Transverse colon (tissue), 4 donors: ENCODE measurements around the gene CD70. TPM values are rescaled to one million over a fixed set of nuclear protein-coding genes. Genes with fewer than 3 reads are reported as not detected.

ENCODE experiments used
- DNase-seq: peaks from one replicate; pipeline ENCODE4 v3.0.0-alpha.2; 2019
- H3K27ac ChIP-seq, 4 donors: fragments of 200-600 bp; sonication (generic); 2 replicates each; pipeline ENCODE4 v1.5.1; 2016 to 2018; ENCODE audit warnings: inconsistent platforms in 4 of 4
- H3K27me3 ChIP-seq: fragments of 200-600 bp; sonication (generic); 2 replicates; pipeline ENCODE4 v1.5.1; 2017; ENCODE audit warnings: inconsistent platforms
- H3K36me3 ChIP-seq, 4 donors: fragments of 200-600 bp; sonication (generic); 2 replicates each; pipeline ENCODE4 v1.5.1; 2017 to 2019; ENCODE audit warnings: inconsistent platforms in 4 of 4
- H3K4me1 ChIP-seq, 4 donors: fragments of 200-600 bp; sonication (generic); 2 replicates each; pipeline ENCODE4 v1.5.1; 2017 to 2020; ENCODE audit warnings: inconsistent platforms in 4 of 4
- H3K4me3 ChIP-seq, 4 donors: fragments of 200-600 bp; sonication (generic); 1 replicate in 1 of 4; 2 replicates in 3 of 4; pipeline versions ENCODE4 v1.5.1 to v1.6.1; 2017 to 2019; ENCODE audit warnings: inconsistent platforms in 4 of 4
- H3K9me3 ChIP-seq, 2 donors: fragments of 200-600 bp; sonication (generic); 2 replicates each; pipeline ENCODE4 v1.5.1; 2017 to 2019; ENCODE audit warnings: inconsistent platforms in 2 of 2
- CTCF ChIP-seq, 5 experiments: fragments of 200-600 bp in 3 of 5; fragments of 450-650 bp in 2 of 5; sonication (generic) in 3 of 5; IDR thresholded peaks; 1 replicate in 2 of 5; 2 replicates in 3 of 5; pipeline ENCODE4 v1.5.1; 2016 to 2017; ENCODE audit warnings: antibody characterized with exemption in 5 of 5, inconsistent platforms in 3 of 5, mild to moderate bottlenecking in 2 of 5, moderate library complexity in 1 of 5
- EP300 ChIP-seq: sonication (generic); formaldehyde crosslinking; IDR thresholded peaks from one replicate; pipeline ENCODE4 v1.6.1; 2017; ENCODE audit warnings: antibody characterized with exemption, low read depth
- POLR2A ChIP-seq: fragments of 450-650 bp; IDR thresholded peaks from one replicate; pipeline ENCODE4 v1.6.1; 2016; ENCODE audit warnings: antibody characterized with exemption, mild to moderate bottlenecking, moderate library complexity
- POLR2AphosphoS5 ChIP-seq, 3 donors: sonication (generic); formaldehyde crosslinking; IDR thresholded peaks; one replicate each; pipeline ENCODE4 v1.6.1; 2016; ENCODE audit warnings: antibody characterized with exemption in 3 of 3
- WGBS, 2 donors: methylation state at CpG; one replicate each; pipeline ENCODE4 v1.1.5; 2018; ENCODE audit warnings: low coverage in 1 of 2; 5-methylcytosine and 5-hydroxymethylcytosine counted together
- in situ Hi-C, 4 donors: fragments of 200-750 bp; cut with MboI; loops; one replicate each; pipeline versions ENCODE4 v1.15.0 to v1.15.1; 2017; ENCODE audit warnings: low sequenced_read_pairs in 3 of 4, low pct_ligation_motif_present in 1 of 4, low pct_unique_long_range_greater_than_20kb in 1 of 4
- intact Hi-C: fragments of 100-400 bp; cut with DNase I; formaldehyde crosslinking; loops from one replicate; pipeline ENCODE4 v1.15.1; 2023; ENCODE audit warnings: low total_unique reads
- total RNA-seq, 4 donors: library from RNA; depleted of rRNA; stranded (reverse); fragments of >200 nt; gene quantifications; one replicate each; pipeline ENCODE4 v1.1.0, GENCODE V29; 2016

CD70 gene
- total RNA-seq, 4 donors from 2014 or later: not detected

DNA sequence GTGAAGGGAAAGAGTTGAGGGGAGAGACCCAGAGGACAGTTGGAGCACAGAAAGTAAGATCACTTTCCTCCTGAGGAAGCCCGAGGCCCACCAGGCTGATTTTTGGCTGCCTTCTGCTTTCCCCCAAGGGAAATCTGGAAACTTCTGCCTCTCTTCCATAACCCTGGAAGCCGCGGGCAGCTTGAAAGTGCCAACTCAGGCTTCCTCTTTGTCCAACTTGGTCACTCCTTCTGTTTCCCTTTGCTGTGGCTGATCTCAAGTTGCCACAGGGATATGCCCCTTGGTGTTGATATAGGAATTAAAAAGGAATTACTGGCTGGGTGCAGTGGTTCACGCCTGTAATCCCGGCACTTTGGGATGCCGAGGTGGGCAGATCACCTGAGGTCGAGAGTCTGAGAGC lies 5.7 kb upstream of the CD70 start:
- no peaks in the 10 kb centered on the region for H3K36me3 ChIP-seq
- 91 to 100% methylated on average over 3 to 7 of the region's 7 CpGs for WGBS, 2 donors
- H3K4me1 ChIP-seq: no peaks in the 10 kb centered on the region
- H3K4me3 ChIP-seq: no peak overlapping the region
- no peak for DNase-seq
- intact Hi-C loops: no loop called here
- in situ Hi-C loops: no loop called here
- TF ChIP-seq POLR2AphosphoS5 (IDR thresholded peaks at IDR 0.05) (no peak), POLR2A (no peak), CTCF (IDR thresholded peaks at IDR 0.05) (no peak), EP300 (no peak)
- peaks cover 42% of the 10 kb centered on the region for H3K27me3 ChIP-seq
- no peaks in the 10 kb centered on the region for H3K9me3 ChIP-seq
- no peak overlapping the region for H3K27ac ChIP-seq

GRCh38 chr19:6593651-6594416 lies 2.9 kb upstream of the CD70 start:
- no peak for DNase-seq
- Histone ChIP-seq H3K4me3 (no peak overlapping the region), H3K36me3 (no peaks in the 10 kb centered on the region), H3K27ac (no peak overlapping the region), H3K4me1 (peaks cover 0 to 17% (median 2%) of the 10 kb centered on the region in 4 donors), H3K9me3 (no peaks in the 10 kb centered on the region), H3K27me3 (peaks cover 70% of the 10 kb centered on the region)
- in situ Hi-C loops (no loop called here), intact Hi-C loops (no loop called here)
- no peak for TF ChIP-seq CTCF (IDR thresholded peaks at IDR 0.05)
- no peak for TF ChIP-seq EP300
- TF ChIP-seq POLR2A: no peak
- no peak for TF ChIP-seq POLR2AphosphoS5 (IDR thresholded peaks at IDR 0.05)
- WGBS, 2 donors: 33 to 49% methylated on average over 6 to 11 of the region's 11 CpGs

DNA sequence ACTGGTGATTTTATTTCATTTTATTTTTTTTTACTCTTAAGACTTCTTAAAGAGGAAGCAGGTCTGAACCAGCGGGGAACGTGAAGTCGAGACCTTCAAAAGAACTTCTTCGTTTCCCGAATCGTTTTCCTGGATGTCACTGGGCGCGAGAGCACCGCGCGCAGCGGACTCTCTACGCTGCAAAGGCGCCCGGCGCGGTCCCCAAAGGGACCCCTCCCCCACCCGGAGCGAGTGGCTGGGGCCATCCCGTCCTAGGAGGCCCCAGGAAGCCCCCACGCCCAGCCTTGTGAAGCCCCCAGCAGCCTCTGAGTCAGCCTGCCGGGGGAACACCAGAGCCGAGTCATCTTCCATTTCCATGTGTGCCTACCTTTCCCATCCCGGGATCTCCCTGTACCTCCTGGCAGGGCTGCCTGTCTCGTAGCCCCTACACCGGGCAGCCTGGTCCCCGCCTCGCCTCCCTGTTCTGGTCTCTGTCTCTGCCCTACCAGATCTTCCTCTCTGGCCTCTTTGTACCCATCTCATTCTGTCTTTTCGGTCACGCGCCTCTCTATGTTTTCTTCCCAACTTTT lies 608 bp downstream of the CD70 start:
- Histone ChIP-seq H3K4me3 (peak overlapping the region in 1 of 4 donors; percentile 23), H3K27ac (no peak overlapping the region), H3K9me3 (no peaks in the 10 kb centered on the region), H3K27me3 (peaks cover 97% of the 10 kb centered on the region), H3K4me1 (peaks cover 0 to 39% (median 10%) of the 10 kb centered on the region in 4 donors), H3K36me3 (no peaks in the 10 kb centered on the region)
- intact Hi-C loops (no loop called here), in situ Hi-C loops (no loop called here)
- WGBS, 2 donors: 7 to 8% methylated on average over 9 to 31 of the region's 31 CpGs
- no peak for TF ChIP-seq POLR2AphosphoS5 (IDR thresholded peaks at IDR 0.05)
- no peak for TF ChIP-seq EP300
- no peak for TF ChIP-seq CTCF (IDR thresholded peaks at IDR 0.05)
- no peak for TF ChIP-seq POLR2A
- DNase-seq: no peak

DNA sequence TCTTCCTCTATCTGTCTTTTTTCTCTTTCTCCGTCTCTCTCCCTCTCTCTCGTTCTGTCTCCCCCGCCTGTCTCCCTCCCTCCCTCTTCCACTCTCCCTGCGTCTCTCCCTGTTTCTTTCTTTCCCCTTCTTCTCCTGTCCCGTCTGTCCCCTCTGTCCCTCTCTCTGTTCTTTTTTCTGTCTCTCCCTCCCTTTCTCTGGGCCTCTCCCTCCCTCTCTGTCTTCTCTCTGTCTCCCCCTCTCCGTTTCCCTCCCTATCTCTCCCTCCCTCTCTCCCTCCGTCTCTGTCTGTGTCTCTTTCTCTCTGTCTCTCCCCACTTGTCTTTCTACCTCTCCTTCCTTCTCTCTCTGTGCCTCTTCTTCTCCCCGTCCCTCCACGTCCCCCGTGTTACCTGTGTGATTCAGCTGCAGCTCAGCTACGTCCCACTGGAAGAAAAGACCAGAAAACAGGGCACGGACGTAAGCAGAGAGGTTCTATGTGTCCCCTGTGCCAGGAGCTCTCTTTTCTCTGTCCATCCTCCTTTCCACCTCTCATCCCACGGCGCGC lies 1.2 kb downstream of the CD70 start:
- TF ChIP-seq CTCF (IDR thresholded peaks at IDR 0.05) (no peak), POLR2AphosphoS5 (IDR thresholded peaks at IDR 0.05) (no peak), EP300 (no peak), POLR2A (no peak)
- in situ Hi-C loops (no loop called here), intact Hi-C loops (no loop called here)
- H3K36me3 ChIP-seq: no peaks in the 10 kb centered on the region
- no peak overlapping the region for H3K27ac ChIP-seq
- H3K27me3 ChIP-seq: peaks cover 97% of the 10 kb centered on the region
- 10 to 14% methylated on average over 15 to 16 of the region's 16 CpGs for WGBS, 2 donors
- DNase-seq: no peak
- peak overlapping the region in 1 of 4 donors; percentile 23 for H3K4me3 ChIP-seq
- H3K4me1 ChIP-seq: peaks cover 0 to 39% (median 10%) of the 10 kb centered on the region in 4 donors
- H3K9me3 ChIP-seq: no peaks in the 10 kb centered on the region
